Measurements from ENCODE around the gene TSPAN8. TPM values are rescaled to one million over a fixed set of nuclear protein-coding genes. Genes with fewer than 3 reads are reported as not detected.

Gene TSPAN8
- total and polyA plus RNA-seq, 10 of the 15 experiments (the other 5 are each of a cell fraction or from before 2014, with no cell fraction given), result 0.16 to 0.49 TPM; not detected in 8

DNA sequence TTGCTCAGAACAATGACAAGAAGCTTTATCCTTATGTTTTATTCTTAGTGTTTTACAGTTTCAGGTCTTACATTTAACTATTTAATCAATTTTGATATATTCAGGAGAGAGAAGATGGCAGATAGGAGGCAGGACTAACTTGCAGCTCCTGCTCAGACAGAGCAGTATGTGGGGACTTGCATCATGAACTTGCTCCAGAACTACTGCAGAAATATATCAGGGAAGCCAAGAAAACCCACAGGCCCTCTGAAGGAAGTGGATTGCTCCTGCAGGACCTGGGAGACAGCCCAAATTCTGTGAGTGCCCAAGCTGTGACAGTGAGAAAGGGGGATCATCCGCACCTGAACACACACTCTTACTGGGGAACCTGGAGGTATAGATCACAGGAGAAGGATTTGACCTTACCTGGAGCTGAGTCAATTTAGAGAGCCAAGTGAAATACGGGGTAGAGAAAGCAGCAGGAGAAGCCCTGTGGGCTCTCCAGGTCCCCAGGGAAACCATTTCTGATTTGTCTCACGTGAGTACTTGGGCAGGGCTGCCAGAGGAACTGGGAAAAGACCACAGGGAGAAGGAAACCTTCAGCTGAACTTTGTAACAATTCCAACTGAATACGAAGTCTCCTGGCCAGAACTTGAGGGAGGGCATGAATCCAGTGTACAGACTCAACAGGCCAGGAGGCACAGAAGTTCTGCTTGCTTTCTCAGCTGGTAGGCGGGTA, 28.9 kb upstream of the TSPAN8 start (continued):
- TF ChIP-seq, protein P1, sequence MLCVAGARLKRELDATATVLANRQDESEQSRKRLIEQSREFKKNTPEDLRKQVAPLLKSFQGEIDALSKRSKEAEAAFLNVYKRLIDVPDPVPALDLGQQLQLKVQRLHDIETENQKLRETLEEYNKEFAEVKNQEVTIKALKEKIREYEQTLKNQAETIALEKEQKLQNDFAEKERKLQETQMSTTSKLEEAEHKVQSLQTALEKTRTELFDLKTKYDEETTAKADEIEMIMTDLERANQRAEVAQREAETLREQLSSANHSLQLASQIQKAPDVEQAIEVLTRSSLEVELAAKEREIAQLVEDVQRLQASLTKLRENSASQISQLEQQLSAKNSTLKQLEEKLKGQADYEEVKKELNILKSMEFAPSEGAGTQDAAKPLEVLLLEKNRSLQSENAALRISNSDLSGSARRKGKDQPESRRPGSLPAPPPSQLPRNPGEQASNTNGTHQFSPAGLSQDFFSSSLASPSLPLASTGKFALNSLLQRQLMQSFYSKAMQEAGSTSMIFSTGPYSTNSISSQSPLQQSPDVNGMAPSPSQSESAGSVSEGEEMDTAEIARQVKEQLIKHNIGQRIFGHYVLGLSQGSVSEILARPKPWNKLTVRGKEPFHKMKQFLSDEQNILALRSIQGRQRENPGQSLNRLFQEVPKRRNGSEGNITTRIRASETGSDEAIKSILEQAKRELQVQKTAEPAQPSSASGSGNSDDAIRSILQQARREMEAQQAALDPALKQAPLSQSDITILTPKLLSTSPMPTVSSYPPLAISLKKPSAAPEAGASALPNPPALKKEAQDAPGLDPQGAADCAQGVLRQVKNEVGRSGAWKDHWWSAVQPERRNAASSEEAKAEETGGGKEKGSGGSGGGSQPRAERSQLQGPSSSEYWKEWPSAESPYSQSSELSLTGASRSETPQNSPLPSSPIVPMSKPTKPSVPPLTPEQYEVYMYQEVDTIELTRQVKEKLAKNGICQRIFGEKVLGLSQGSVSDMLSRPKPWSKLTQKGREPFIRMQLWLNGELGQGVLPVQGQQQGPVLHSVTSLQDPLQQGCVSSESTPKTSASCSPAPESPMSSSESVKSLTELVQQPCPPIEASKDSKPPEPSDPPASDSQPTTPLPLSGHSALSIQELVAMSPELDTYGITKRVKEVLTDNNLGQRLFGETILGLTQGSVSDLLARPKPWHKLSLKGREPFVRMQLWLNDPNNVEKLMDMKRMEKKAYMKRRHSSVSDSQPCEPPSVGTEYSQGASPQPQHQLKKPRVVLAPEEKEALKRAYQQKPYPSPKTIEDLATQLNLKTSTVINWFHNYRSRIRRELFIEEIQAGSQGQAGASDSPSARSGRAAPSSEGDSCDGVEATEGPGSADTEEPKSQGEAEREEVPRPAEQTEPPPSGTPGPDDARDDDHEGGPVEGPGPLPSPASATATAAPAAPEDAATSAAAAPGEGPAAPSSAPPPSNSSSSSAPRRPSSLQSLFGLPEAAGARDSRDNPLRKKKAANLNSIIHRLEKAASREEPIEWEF (IDR thresholded peaks at IDR 0.05; ENCODE audit: insufficient replicate concordance, low read depth, low read length), result no peak
- no peak for TF ChIP-seq SMARCA5 (IDR thresholded peaks at IDR 0.05)
- no peak for TF ChIP-seq POLR2A (IDR thresholded peaks at IDR 0.05; ENCODE audit: low read depth, low read length)
- TF ChIP-seq, protein P2, sequence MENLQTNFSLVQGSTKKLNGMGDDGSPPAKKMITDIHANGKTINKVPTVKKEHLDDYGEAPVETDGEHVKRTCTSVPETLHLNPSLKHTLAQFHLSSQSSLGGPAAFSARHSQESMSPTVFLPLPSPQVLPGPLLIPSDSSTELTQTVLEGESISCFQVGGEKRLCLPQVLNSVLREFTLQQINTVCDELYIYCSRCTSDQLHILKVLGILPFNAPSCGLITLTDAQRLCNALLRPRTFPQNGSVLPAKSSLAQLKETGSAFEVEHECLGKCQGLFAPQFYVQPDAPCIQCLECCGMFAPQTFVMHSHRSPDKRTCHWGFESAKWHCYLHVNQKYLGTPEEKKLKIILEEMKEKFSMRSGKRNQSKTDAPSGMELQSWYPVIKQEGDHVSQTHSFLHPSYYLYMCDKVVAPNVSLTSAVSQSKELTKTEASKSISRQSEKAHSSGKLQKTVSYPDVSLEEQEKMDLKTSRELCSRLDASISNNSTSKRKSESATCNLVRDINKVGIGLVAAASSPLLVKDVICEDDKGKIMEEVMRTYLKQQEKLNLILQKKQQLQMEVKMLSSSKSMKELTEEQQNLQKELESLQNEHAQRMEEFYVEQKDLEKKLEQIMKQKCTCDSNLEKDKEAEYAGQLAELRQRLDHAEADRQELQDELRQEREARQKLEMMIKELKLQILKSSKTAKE (IDR thresholded peaks at IDR 0.05; ENCODE audit: low read depth, poor library complexity, severe bottlenecking), result no peak
- TF ChIP-seq, protein P3, sequence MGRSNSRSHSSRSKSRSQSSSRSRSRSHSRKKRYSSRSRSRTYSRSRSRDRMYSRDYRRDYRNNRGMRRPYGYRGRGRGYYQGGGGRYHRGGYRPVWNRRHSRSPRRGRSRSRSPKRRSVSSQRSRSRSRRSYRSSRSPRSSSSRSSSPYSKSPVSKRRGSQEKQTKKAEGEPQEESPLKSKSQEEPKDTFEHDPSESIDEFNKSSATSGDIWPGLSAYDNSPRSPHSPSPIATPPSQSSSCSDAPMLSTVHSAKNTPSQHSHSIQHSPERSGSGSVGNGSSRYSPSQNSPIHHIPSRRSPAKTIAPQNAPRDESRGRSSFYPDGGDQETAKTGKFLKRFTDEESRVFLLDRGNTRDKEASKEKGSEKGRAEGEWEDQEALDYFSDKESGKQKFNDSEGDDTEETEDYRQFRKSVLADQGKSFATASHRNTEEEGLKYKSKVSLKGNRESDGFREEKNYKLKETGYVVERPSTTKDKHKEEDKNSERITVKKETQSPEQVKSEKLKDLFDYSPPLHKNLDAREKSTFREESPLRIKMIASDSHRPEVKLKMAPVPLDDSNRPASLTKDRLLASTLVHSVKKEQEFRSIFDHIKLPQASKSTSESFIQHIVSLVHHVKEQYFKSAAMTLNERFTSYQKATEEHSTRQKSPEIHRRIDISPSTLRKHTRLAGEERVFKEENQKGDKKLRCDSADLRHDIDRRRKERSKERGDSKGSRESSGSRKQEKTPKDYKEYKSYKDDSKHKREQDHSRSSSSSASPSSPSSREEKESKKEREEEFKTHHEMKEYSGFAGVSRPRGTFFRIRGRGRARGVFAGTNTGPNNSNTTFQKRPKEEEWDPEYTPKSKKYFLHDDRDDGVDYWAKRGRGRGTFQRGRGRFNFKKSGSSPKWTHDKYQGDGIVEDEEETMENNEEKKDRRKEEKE (IDR thresholded peaks at IDR 0.05), result no peak
- TF ChIP-seq EGR1 (IDR thresholded peaks at IDR 0.05; ENCODE audit: borderline replicate concordance in 1 of 2, low read depth in 2 of 2, low read length in 2 of 2), result no peak
- TF ChIP-seq NR2C1 (IDR thresholded peaks at IDR 0.05), result no peak
